Measurements from ENCODE around the gene VTI1A.
A peak's percentile ranks its signal among the peaks of the same experiment; 100 is the strongest.

VTI1A gene

GRCh38 chr10:112515126-112515525 is 68.1 kb downstream of the VTI1A start:
- no peak overlapping the region for H3K4me3 ChIP-seq (ENCODE audit: low read depth, low read length)
- TF ChIP-seq CTCF (IDR thresholded peaks at IDR 0.05; ENCODE audit: control insufficient read depth, extremely low read depth, insufficient read depth), result no peak

GRCh38 chr10:112515852-112516251 is 68.8 kb downstream of the VTI1A start:
- no peak overlapping the region for H3K4me3 ChIP-seq (ENCODE audit: low read depth, low read length)
- TF ChIP-seq CTCF (IDR thresholded peaks at IDR 0.05; ENCODE audit: control insufficient read depth, extremely low read depth, insufficient read depth), result 0 out of 2 replicates have a peak, but pooled peaks have one; percentile 23
- no peak for DNase-seq (ENCODE audit: low read depth)

More at GRCh38 chr10:112515126-112515525, 68.1 kb downstream of the VTI1A start:
- no peak for DNase-seq (ENCODE audit: low read depth)

- no peak overlapping the region for H3K4me3 ChIP-seq (ENCODE audit: low read depth, low read length)
- no peak for DNase-seq (ENCODE audit: low read depth)
- no peak for TF ChIP-seq CTCF (IDR thresholded peaks at IDR 0.05; ENCODE audit: control insufficient read depth, extremely low read depth, insufficient read depth)
Measured at GRCh38 chr10:112517451-112517862, 70.4 kb downstream of the VTI1A start.

- no peak for DNase-seq (ENCODE audit: low read depth)
- no peak overlapping the region for H3K4me3 ChIP-seq (ENCODE audit: low read depth, low read length)
- no peak for TF ChIP-seq CTCF (IDR thresholded peaks at IDR 0.05; ENCODE audit: control insufficient read depth, extremely low read depth, insufficient read depth)
Measured at GRCh38 chr10:112519133-112519761, 72.2 kb downstream of the VTI1A start.

- no peak overlapping the region for H3K4me3 ChIP-seq (ENCODE audit: low read depth, low read length)
- TF ChIP-seq CTCF (IDR thresholded peaks at IDR 0.05; ENCODE audit: control insufficient read depth, extremely low read depth, insufficient read depth), result no peak
- no peak for DNase-seq (ENCODE audit: low read depth)
Measured at GRCh38 chr10:112520914-112521313, 73.9 kb downstream of the VTI1A start.

- no peak for DNase-seq (ENCODE audit: low read depth)
- TF ChIP-seq CTCF (IDR thresholded peaks at IDR 0.05; ENCODE audit: control insufficient read depth, extremely low read depth, insufficient read depth), result no peak
- no peak overlapping the region for H3K4me3 ChIP-seq (ENCODE audit: low read depth, low read length)
Measured at GRCh38 chr10:112524641-112525040, 77.6 kb downstream of the VTI1A start.

- DNase-seq (ENCODE audit: low read depth), result no peak
- no peak overlapping the region for H3K4me3 ChIP-seq (ENCODE audit: low read depth, low read length)
Measured at GRCh38 chr10:112525200-112525599, 78.2 kb downstream of the VTI1A start.

More at GRCh38 chr10:112525200-112525599, 78.2 kb downstream of the VTI1A start:
- TF ChIP-seq CTCF (IDR thresholded peaks at IDR 0.05; ENCODE audit: control insufficient read depth, extremely low read depth, insufficient read depth), result no peak
